Caco-2 (cell line): ENCODE data around the gene FMO1. TPM values are rescaled to one million over a fixed set of nuclear protein-coding genes. Genes with fewer than 3 reads are reported as not detected.

Experiments
- BruUV-seq: library from RNA; stranded (reverse); fragments of 400-500 nt; replicated peaks from 2 replicates; lab custom pipeline; 2021; lab: Mats Ljungman, UMichigan
- CTCF ChIA-PET: fragments of 300-600 bp; sonication (Branson Sonifier 250); formaldehyde crosslinking; loops from one replicate; lab custom pipeline; 2022; ENCODE audit warnings: antibody characterized with exemption; lab: Charles Lee
- POLR2A ChIA-PET: fragments of 300-600 bp; sonication (Branson Sonifier 250); formaldehyde crosslinking; loops from one replicate; lab custom pipeline; 2022; ENCODE audit warnings: antibody characterized with exemption; lab: Charles Lee
- DNase-seq, 2 experiments: peaks; one replicate each; pipeline versions ENCODE4 v3.0.0 to v3.0.0-alpha.2; 2020 to 2022
- H3K27me3 ChIP-seq: replicated peaks from 2 replicates; pipeline ENCODE4 v1.6.0; 2011; ENCODE audit warnings: low read length; ENCODE audit not compliant: control insufficient read depth, insufficient read depth
- H3K36me3 ChIP-seq: 2 replicates; pipeline ENCODE4 v1.5.1; 2011; ENCODE audit warnings: low read length; ENCODE audit not compliant: control insufficient read depth, insufficient read depth
- H3K4me1 ChIP-seq: fragments of 250-450 bp; sonication (Bioruptor Pico); 2 replicates; pipeline ENCODE4 v1.5.1; 2020; ENCODE audit warnings: mild to moderate bottlenecking
- H3K4me3 ChIP-seq: 2 replicates; pipeline ENCODE4 v1.5.1; 2011; ENCODE audit warnings: low read depth, mild to moderate bottlenecking, control low read depth, low read length
- H3K9me3 ChIP-seq: fragments of 250-450 bp; sonication (Bioruptor Pico); 2 replicates; pipeline ENCODE4 v1.5.1; 2020; ENCODE audit warnings: mild to moderate bottlenecking, moderate library complexity
- H3K27ac Mint-ChIP-seq: one replicate; pipeline ENCODE4 v1.8.0; 2022; ENCODE audit warnings: mixed read lengths; ENCODE audit not compliant: unreplicated experiment
- H3K27me3 Mint-ChIP-seq: one replicate; pipeline ENCODE4 v1.8.0; 2022; ENCODE audit warnings: mixed read lengths; ENCODE audit not compliant: insufficient read depth, unreplicated experiment
- H3K36me3 Mint-ChIP-seq: one replicate; pipeline ENCODE4 v1.8.0; 2022; ENCODE audit warnings: mild to moderate bottlenecking, mixed read lengths; ENCODE audit not compliant: insufficient read depth, unreplicated experiment
- H3K4me1 Mint-ChIP-seq: one replicate; pipeline ENCODE4 v1.8.0; 2022; ENCODE audit warnings: low read depth, mixed read lengths; ENCODE audit not compliant: unreplicated experiment
- H3K4me3 Mint-ChIP-seq: one replicate; pipeline ENCODE4 v1.8.0; 2022; ENCODE audit warnings: mild to moderate bottlenecking, moderate library complexity, mixed read lengths; ENCODE audit not compliant: unreplicated experiment
- H3K9me3 Mint-ChIP-seq: one replicate; pipeline ENCODE4 v1.8.0; 2022; ENCODE audit warnings: mixed read lengths; ENCODE audit not compliant: unreplicated experiment
- CTCF ChIP-seq, 2 experiments: fragments of 200-600 bp in 1 of 2; IDR thresholded peaks; 1 replicate in 1 of 2; 2 replicates in 1 of 2; pipeline versions ENCODE4 v1.5.1 to v1.8.0; 2011 to 2022; ENCODE audit warnings: antibody characterized with exemption in 1 of 2, control low read depth in 1 of 2, inconsistent platforms in 1 of 2, low read depth in 1 of 2, low read length in 1 of 2, mild to moderate bottlenecking in 1 of 2, moderate library complexity in 1 of 2; ENCODE audit not compliant: insufficient read depth in 1 of 2, severe bottlenecking in 1 of 2, unreplicated experiment in 1 of 2
- intact Hi-C: fragments of 100-400 bp; cut with micrococcal nuclease; formaldehyde crosslinking; loops from one replicate; pipeline ENCODE4 v1.10.0; 2022; ENCODE audit not compliant: unreplicated experiment
- total RNA-seq: library from RNA; stranded (reverse); gene quantifications from 2 replicates; pipeline ENCODE4 v1.2.3, GENCODE V29; 2022

The FMO1 gene
- total RNA-seq, 1 experiment from 2014 or later: not detected

- DNase-seq: no peak
- TF ChIP-seq CTCF (IDR thresholded peaks at IDR 0.05; ENCODE audit: insufficient read depth in 1 of 2, low read depth in 1 of 2, low read length in 1 of 2, severe bottlenecking in 1 of 2, unreplicated experiment in 1 of 2): no peak
- BruUV-seq: no TSS peak
- H3K4me3 ChIP-seq: no peak overlapping the region
- Mint-ChIP-seq H3K4me3 (no peak overlapping the region), H3K27ac (no peak overlapping the region), H3K36me3 (no peaks in the 10 kb centered on the region), H3K27me3 (no peaks in the 10 kb centered on the region), H3K9me3 (no peaks in the 10 kb centered on the region), H3K4me1 (no peaks in the 10 kb centered on the region)
- H3K4me1 ChIP-seq: no peaks in the 10 kb centered on the region
- POLR2A ChIA-PET: no interaction called here
- no peaks in the 10 kb centered on the region for H3K9me3 ChIP-seq
- CTCF ChIA-PET: no interaction called here
- H3K36me3 ChIP-seq: no peaks in the 10 kb centered on the region
- H3K27me3 ChIP-seq: no peaks in the 10 kb centered on the region
- intact Hi-C loops: no loop called here
Observed at GRCh38 chr1:171265686-171266085, 17.4 kb downstream of the FMO1 start.

- Mint-ChIP-seq H3K36me3 (no peaks in the 10 kb centered on the region), H3K9me3 (no peaks in the 10 kb centered on the region), H3K27ac (no peak overlapping the region), H3K4me3 (no peak overlapping the region), H3K4me1 (no peaks in the 10 kb centered on the region), H3K27me3 (no peaks in the 10 kb centered on the region)
- no peaks in the 10 kb centered on the region for H3K27me3 ChIP-seq
- no peak for DNase-seq
- H3K4me1 ChIP-seq: no peaks in the 10 kb centered on the region
- no peaks in the 10 kb centered on the region for H3K36me3 ChIP-seq
- CTCF ChIA-PET: no interaction called here
- TF ChIP-seq CTCF (IDR thresholded peaks at IDR 0.05; ENCODE audit: insufficient read depth in 1 of 2, low read depth in 1 of 2, low read length in 1 of 2, severe bottlenecking in 1 of 2, unreplicated experiment in 1 of 2): no peak
- intact Hi-C loops: no loop called here
- H3K4me3 ChIP-seq: no peak overlapping the region
- BruUV-seq: no TSS peak
- H3K9me3 ChIP-seq: no peaks in the 10 kb centered on the region
- POLR2A ChIA-PET: no interaction called here
Observed at GRCh38 chr1:171266930-171267329, 18.6 kb downstream of the FMO1 start.

GRCh38 chr1:171267391-171267790 lies 19.1 kb downstream of the FMO1 start:
- Histone ChIP-seq H3K36me3 (no peaks in the 10 kb centered on the region), H3K9me3 (no peaks in the 10 kb centered on the region), H3K4me1 (no peaks in the 10 kb centered on the region), H3K4me3 (no peak overlapping the region), H3K27me3 (no peaks in the 10 kb centered on the region)
- DNase-seq: no peak
- Mint-ChIP-seq H3K4me1 (no peaks in the 10 kb centered on the region), H3K9me3 (no peaks in the 10 kb centered on the region), H3K36me3 (no peaks in the 10 kb centered on the region), H3K27me3 (no peaks in the 10 kb centered on the region), H3K4me3 (no peak overlapping the region), H3K27ac (peak overlapping the region; percentile 0)
- no TSS peak for BruUV-seq
- no peak for TF ChIP-seq CTCF (IDR thresholded peaks at IDR 0.05; ENCODE audit: insufficient read depth in 1 of 2, low read depth in 1 of 2, low read length in 1 of 2, severe bottlenecking in 1 of 2, unreplicated experiment in 1 of 2)
- ChIA-PET CTCF (no interaction called here), POLR2A (no interaction called here)
- intact Hi-C loops: no loop called here
